Mucosa of descending colon (tissue), 3 donors: ENCODE data around the gene DMXL1. TPM values are rescaled to one million over a fixed set of nuclear protein-coding genes. Genes with fewer than 3 reads are reported as not detected.

ENCODE experiments used
- ATAC-seq: fragments of 200-7000 bp; cut with Tn5 transposase; one replicate; pipeline ENCODE4 v1.9.1; 2020; ENCODE audit warnings: mild to moderate bottlenecking, moderate library complexity
- DNase-seq, 3 donors: peaks; one replicate each; pipeline ENCODE4 v3.0.0-alpha.2; 2020
- H3K36me3 ChIP-seq: fragments of 200-600 bp; one replicate; pipeline ENCODE4 v1.8.0; 2021; ENCODE audit warnings: low read depth, mild to moderate bottlenecking
- H3K4me1 ChIP-seq: fragments of 200-600 bp; one replicate; pipeline ENCODE4 v1.8.0; 2021; ENCODE audit warnings: low read depth, mild to moderate bottlenecking
- H3K4me3 ChIP-seq: fragments of 200-600 bp; one replicate; pipeline ENCODE4 v1.8.0; 2021; ENCODE audit warnings: mild to moderate bottlenecking
- H3K9me3 ChIP-seq: fragments of 200-600 bp; one replicate; pipeline ENCODE4 v1.8.0; 2021; ENCODE audit warnings: mild to moderate bottlenecking
- CTCF ChIP-seq: fragments of 200-600 bp; IDR thresholded peaks from one replicate; pipeline ENCODE4 v1.8.0; 2022; ENCODE audit warnings: antibody characterized with exemption, mild to moderate bottlenecking
- intact Hi-C, 2 donors: fragments of 100-400 bp; cut with DNase I in 1 of 2; cut with micrococcal nuclease in 1 of 2; formaldehyde crosslinking; loops; one replicate each; pipeline versions ENCODE4 v1.11.0 to v1.11.1; 2022; cut with DNase I, micrococcal nuclease
- total RNA-seq, 3 donors: library from RNA; stranded (reverse); fragmentation: NEBNext Ultra II Directional in 2 of 3; extraction: Animal tissue kit (Norgen Biotek cat#: 25700) in 2 of 3; gene quantifications; one replicate each; pipeline versions ENCODE4 v1.2.1 to v1.2.4, GENCODE V29; 2021 to 2023
- donor health status: DM: no; HTN: no; CAD: no; lungs with moderate emphysema.
- donor health status: DM: no; HTN: no; CAD: no.
- donor health status: DM: no; HTN: yes; CAD: no.

The DMXL1 gene
- total RNA-seq, 3 donors from 2014 or later, result 34.7 to 60.0 (median 51.0) TPM

DNA sequence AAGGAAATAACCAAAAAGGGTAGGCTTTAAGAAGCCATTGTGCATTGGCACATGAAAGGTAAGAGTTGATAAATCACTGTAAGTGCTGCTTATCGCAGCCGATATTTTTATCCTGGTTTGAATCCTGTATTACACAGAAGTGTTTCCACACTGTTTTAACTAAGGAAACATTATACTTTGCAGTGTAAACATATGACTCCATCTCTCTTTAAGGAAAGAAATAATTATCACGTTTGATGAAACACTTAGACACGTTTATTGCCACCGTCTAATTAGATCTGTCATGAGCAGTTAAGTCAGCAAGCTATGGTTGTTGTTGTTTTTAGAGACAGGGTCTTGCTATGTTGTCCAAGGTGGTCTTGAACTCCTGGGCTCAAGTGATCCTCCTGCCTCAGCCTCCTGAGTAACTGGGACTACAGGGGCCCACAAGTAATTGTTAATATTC, 199.3 kb downstream of the DMXL1 start:
- no peak overlapping the region for H3K4me3 ChIP-seq
- ATAC-seq, result no peak
- no peak for TF ChIP-seq CTCF
- intact Hi-C loops, result no loop called here
- H3K4me1 ChIP-seq, result peaks cover 17% of the 10 kb centered on the region
- DNase-seq, result no peak
- H3K9me3 ChIP-seq, result no peaks in the 10 kb centered on the region
- no peaks in the 10 kb centered on the region for H3K36me3 ChIP-seq

DNA sequence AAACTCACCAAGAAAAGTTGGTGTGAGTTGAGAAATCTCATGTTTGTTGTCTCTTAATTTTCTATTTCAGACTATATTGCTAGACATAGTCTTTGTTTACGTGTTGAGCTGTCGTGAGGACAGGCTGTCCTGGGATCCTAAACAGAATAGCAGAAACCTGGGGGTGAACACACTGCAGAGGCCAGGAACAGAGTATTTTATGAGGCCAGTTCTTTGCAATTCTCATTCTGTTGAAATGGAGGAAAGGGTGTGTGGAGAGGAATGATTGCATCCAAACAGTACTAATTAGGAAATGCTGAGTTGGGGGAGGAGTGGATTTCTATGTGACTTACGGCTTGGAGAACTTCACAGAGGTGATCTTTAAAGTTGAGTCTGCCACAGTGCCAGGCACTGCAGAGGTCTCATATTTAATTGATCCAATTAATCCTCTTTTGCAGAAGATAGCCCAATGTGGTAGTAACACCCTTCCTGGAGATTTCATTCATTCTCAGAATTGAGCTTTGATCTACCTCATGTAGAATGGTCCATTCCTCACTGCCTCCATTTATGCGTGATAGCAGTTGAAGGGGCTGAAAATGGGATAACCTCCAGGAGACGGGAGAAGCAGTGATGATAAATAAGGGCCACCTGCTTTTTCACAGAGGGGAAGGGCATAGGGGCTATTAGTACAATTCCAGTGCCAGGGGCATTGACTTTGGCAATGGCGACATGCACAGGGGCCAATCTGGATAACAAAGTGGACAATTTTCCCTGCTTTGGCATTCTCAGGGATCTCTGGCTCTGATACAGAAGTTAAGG, 200.3 kb downstream of the DMXL1 start:
- intact Hi-C loops, result no loop called here
- no peak for ATAC-seq
- H3K36me3 ChIP-seq, result no peaks in the 10 kb centered on the region
- no peaks in the 10 kb centered on the region for H3K9me3 ChIP-seq
- no peak for TF ChIP-seq CTCF
- DNase-seq, result no peak
- no peak overlapping the region for H3K4me3 ChIP-seq
- H3K4me1 ChIP-seq, result peaks cover 22% of the 10 kb centered on the region

- Histone ChIP-seq H3K4me3 (no peak overlapping the region), H3K36me3 (no peaks in the 10 kb centered on the region), H3K9me3 (no peaks in the 10 kb centered on the region), H3K4me1 (peaks cover 22% of the 10 kb centered on the region)
- ATAC-seq, result no peak
- no peak for DNase-seq
- no peak for TF ChIP-seq CTCF
- intact Hi-C loops, result no loop called here
Observed at GRCh38 chr5:119271758-119272730, 201.2 kb downstream of the DMXL1 start.

DNA sequence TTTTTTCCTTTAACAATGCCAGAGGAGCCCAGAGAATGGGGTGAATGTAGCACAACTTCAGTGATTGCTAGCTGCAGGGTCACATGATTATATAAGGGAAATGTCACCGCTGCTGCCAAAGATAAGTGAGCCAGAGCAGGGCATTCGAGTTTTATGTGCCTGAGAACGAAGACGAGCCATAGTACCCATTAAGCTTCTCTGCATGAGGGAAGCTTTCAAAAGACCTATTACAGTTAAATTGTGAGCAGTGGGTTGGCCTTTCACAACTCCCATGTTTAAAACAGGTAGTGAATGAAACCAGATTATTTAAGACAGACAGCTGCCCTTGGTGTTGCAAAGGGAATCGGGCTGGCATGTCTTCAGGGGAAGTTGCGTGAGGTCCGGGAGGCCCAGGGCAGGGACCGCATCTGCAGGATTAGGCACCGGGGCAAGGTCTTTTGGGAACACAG, 202.5 kb downstream of the DMXL1 start:
- Histone ChIP-seq H3K4me3 (no peak overlapping the region), H3K9me3 (no peaks in the 10 kb centered on the region), H3K4me1 (peaks cover 22% of the 10 kb centered on the region), H3K36me3 (no peaks in the 10 kb centered on the region)
- DNase-seq (peak in 1 of 3 donors; percentile 34), ATAC-seq (no peak)
- TF ChIP-seq CTCF, result no peak
- intact Hi-C loops, result no loop called here

GRCh38 chr5:119274030-119274766, 203.3 kb downstream of the DMXL1 start:
- H3K9me3 ChIP-seq, result no peaks in the 10 kb centered on the region
- no peaks in the 10 kb centered on the region for H3K36me3 ChIP-seq
- peak; percentile 86 for ATAC-seq
- peaks cover 22% of the 10 kb centered on the region for H3K4me1 ChIP-seq
- no peak for TF ChIP-seq CTCF
- peak in 1 of 3 donors; percentile 41 for DNase-seq
- no peak overlapping the region for H3K4me3 ChIP-seq
- intact Hi-C loops, result no loop called here
